NCI-H748 treated with DMSO at 0.1 percent for 48 hours (cell line): ENCODE results near the gene INSIG2.

ENCODE experiments used
- DNase-seq: peaks from one replicate; lab custom pipeline; 2025; lab: John Stamatoyannopoulos, UW

INSIG2 gene

GRCh38 chr2:118098307-118099030 is 10.2 kb downstream of the INSIG2 start:
- DNase-seq, result no peak

DNA sequence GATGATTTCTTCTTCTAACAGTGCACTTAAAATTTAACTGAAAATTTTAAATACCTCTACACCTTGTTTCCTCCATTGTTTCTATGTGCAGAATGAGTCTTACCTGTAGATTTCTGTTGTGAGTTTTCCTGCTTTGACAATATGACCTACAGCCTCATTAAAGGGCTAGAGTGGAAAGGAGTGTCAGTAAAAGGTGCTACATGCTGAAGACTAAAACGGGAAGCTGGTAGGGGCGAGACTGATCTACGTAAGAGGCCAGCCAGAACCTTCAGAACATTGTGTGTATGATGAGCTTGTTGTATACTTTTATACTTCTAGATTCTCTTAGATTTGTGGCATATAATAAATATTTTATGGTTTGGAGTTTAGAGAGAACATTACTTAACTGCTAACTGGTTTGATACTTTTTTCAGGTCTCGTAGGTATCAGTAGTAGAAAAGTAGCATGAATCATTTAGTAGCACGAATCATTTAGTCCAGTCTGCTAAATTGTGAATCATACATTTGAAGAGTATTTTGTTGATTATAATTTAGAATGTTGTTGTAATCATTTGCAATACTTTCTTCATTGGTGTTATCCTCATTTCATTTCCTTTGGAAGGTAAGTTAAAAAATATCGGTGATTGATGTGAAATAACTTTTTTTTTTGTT is 14.3 kb downstream of the INSIG2 start:
- DNase-seq, result no peak

DNA sequence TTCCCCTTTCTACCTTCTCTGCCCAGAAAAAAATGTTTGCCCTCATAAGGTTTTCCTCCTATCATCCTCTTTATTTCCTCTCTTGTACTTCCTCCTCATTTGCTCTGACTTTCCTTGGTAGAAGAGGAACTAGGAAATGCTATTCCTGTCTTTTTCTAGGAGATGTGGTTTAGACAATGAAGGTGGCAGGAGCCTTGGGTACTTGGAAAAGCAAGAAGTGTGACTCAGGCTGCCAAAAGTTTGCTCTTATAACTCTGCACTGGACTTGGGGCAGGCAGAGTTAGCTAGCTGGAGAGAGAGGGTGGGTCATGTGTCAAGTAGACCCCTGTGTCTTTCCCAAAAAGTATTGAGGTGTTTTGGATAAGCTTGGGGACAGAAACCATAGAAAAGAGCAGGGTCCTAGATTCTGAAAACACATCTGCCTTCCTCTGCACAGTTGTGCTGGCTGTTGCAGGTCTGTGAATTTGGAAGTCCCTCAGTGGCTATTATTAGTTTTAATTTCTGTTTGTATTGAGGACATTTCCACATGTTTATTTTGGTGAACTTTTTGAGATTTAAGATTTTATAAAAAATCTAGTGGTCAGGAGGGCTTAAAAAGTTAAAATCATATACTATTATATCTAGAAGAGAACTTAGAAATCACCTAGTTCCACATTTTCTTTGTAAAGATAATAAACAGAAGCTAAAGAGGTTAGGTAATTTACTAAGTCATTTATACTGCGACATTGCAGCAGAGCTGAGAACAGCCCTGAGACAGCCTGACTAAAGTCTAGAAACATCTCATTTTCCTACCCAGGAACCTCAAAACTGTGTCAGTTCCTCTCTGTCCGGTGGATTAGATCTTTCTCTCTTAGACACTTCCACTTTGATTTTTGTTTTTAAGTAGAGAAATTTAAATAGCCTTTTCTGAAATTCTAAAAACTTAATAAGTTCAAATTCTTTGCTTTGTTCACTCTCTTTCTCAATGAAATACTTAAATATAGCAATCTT is 16.0 kb downstream of the INSIG2 start:
- no peak for DNase-seq

DNA sequence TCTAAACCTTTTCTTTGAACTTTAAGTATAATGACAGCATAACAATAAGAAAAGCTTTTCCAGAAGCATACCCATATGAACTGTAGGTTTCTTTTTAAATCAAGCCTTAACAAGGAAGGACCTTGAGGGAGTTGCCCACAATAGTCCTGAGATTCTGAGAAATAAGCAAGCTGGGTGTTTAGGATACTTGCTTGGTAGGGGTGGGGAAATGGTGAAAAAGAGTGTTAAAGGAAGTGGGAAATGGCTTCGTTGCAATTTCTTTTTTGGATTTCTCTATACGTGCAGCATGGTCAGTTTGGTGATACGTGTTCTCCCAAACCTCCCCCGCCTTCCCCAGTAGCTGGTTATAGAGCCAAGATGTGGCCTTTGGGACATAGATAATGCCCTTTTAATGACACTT is 17.2 kb downstream of the INSIG2 start:
- no peak for DNase-seq

DNA sequence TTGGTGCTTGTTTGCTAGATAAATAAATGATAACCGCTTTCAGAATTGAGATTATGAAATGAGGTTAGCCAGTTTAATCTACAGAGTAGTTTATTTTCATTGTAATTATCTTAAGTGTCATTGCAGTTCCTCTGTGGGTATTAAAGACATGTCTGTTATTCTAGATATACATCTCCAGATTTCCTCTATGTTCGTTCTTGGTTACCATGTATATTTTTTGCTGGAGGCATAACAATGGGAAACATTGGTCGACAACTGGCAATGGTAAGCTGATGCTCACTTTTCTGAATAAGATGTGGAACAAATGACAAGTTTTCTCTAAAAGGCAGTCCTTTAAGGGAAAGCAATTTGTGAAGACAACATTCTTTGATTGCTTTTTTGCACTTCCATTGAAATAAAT is 18.7 kb downstream of the INSIG2 start:
- no peak for DNase-seq

DNA sequence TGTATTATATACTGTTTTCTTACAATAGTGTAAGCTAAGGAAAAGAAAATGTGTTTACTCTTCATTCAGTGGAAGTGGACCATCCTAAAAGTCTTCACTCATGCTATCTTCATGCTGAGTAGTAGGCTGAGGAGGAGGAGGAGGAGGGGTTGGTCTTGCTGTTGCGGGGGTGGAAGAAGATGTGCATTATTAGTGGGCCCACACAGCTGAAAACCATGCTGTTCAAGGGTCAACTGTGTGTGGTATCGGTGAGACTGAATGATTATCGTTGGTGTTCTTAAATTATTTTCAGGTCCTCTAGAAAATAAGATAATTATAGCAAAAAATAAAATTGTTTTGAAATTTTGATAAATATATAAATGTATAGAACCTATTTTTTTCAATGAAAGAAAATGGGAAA is 22.0 kb downstream of the INSIG2 start:
- no peak for DNase-seq

- no peak for DNase-seq
Measured at GRCh38 chr2:118110991-118111390, 22.7 kb downstream of the INSIG2 start.

DNA sequence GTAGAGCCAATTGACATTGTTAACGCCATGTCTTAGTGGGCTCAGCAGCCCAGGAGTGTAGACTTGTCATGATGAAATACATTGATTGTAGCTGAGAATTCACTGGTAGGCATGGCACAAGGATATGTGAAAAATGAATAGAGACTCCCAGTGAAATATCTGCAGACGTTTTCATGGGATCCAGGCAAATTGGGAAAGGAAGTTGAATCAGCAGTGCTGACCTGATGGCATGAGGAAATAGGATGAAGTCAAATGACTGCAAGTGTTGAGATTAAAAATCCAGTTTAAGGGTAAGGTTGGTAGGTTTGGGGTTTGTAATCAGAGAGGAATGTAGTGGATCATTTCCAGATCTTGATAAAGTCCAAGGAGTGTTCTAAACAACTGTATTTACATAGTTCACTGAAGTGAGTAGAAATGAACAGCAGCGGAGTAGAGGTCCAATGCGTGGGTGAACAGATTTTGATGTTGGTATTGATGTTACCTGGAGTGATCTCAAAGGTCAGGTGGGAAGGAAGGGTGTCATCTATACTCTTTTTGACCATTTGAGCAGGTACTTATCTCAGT is 24.6 kb downstream of the INSIG2 start:
- DNase-seq, result no peak

GRCh38 chr2:118114863-118115262 is 26.6 kb downstream of the INSIG2 start:
- DNase-seq, result no peak

GRCh38 chr2:118115761-118116160 is 27.5 kb downstream of the INSIG2 start:
- DNase-seq, result no peak

- no peak for DNase-seq
Measured at GRCh38 chr2:118118479-118118878, 30.2 kb downstream of the INSIG2 start.

- DNase-seq, result no peak
Measured at GRCh38 chr2:118119158-118119727, 31.0 kb downstream of the INSIG2 start.

GRCh38 chr2:118119761-118120400 is 31.6 kb downstream of the INSIG2 start:
- no peak for DNase-seq

DNA sequence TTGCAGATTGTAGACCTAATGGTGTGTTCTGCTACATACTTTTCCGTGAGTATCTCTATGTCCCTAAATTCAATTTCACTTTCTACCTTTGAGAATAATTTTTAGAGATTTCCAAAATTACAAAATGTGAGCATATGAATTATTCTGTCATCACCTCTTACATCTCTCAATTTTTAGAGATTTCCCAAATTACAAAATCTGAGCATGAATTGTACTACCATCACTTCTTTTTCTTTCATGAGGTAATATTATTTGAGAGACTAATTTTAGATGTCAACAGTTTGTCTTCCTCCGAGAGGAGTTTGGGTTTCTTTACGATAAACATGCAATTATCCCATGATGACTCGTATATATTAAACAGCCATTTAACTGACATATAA is 32.1 kb downstream of the INSIG2 start:
- DNase-seq, result no peak

DNA sequence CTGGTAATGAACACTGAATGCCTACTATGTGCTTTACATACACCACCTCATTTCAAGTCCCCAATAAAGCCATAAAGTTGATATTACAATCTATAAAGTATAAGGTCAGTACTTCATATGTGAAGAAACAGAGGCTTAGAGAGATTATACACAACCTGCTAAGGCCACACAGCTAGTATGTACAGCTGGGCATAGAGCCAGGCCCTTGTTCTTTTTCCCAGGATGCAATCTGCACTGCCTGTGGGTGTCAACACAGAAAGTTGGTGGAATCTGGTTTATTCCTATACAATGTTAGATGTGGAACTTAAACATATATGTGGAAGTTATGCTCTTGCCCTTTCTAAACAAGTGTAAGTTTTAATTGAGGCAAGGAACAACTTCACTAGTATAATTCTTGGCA is 32.8 kb downstream of the INSIG2 start:
- no peak for DNase-seq

GRCh38 chr2:118121986-118122524 is 33.8 kb downstream of the INSIG2 start:
- no peak for DNase-seq

GRCh38 chr2:118122594-118123281 is 34.5 kb downstream of the INSIG2 start:
- DNase-seq, result no peak

DNA sequence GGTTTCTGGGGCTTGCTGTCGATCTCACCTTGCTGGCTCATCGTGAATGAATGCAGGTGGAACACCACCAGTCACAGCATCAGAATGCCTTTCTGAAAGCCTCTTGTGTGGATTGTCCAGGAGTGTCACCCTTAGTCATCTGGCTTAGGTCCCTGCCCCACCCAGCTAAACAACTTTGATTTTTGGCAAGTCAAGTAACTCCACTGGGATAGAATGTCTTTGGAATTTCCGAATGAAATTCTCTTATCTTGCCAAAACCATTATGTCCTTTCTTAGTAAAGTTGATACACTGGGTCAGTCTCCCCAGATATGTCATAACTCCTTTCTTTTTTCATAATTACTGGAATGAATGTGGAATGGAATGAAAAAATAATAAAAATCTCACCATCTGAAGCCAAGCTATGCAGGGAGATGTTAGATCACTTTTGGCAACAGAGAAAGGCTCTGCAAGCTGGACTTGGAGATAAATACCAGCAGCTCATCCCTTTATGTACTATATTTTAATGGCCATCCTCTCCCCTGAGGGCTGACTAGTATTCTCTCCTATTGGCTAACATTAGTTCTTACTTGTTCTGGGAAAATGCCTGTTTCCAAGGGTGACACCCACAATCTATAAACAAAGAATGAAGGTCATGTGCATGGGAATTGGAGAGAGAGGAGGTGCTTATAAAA is 35.4 kb downstream of the INSIG2 start:
- no peak for DNase-seq

DNA sequence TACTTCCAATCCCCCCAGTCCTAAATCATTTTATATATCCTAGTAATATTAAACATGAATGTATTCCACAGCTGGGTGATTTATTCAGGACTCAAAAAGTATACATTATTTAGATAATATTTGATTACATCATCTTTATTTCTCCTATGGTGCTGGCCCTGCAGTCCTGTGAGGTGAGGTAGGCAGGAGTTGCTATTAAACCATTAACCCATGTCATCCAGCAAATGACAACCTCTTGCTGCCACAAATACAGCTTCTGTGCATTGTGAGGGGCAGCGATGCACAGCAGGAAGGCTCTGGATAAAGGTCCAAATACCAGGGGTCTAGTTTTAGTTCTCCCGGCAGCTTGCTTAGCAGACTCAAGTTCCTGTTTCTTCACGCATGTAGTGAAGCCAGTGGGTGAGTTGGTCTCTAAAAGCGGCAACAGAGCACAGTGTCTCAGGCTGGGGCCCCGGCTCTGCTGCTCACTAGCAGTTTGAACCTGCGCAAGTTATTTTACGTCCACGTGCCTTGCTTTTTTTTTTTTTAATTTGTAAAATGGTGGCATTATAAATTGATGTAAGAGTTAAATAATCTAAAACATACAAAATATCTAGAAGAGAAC is 36.1 kb downstream of the INSIG2 start:
- no peak for DNase-seq

- no peak for DNase-seq
Measured at GRCh38 chr2:118127250-118127649, 39.0 kb downstream of the INSIG2 start.
